T-helper 2 cell (primary cell): ENCODE data around the gene CACNA2D3.

Source experiments
- DNase-seq, 5 experiments: peaks; one replicate each; pipeline versions ENCODE4 v3.0.0 to v3.0.0-alpha.2; 2012 to 2022

The CACNA2D3 gene

GRCh38 chr3:54294214-54294613 lies 171.9 kb downstream of the CACNA2D3 start:
- DNase-seq: no peak

GRCh38 chr3:54296531-54296930 lies 174.2 kb downstream of the CACNA2D3 start:
- no peak for DNase-seq

DNA sequence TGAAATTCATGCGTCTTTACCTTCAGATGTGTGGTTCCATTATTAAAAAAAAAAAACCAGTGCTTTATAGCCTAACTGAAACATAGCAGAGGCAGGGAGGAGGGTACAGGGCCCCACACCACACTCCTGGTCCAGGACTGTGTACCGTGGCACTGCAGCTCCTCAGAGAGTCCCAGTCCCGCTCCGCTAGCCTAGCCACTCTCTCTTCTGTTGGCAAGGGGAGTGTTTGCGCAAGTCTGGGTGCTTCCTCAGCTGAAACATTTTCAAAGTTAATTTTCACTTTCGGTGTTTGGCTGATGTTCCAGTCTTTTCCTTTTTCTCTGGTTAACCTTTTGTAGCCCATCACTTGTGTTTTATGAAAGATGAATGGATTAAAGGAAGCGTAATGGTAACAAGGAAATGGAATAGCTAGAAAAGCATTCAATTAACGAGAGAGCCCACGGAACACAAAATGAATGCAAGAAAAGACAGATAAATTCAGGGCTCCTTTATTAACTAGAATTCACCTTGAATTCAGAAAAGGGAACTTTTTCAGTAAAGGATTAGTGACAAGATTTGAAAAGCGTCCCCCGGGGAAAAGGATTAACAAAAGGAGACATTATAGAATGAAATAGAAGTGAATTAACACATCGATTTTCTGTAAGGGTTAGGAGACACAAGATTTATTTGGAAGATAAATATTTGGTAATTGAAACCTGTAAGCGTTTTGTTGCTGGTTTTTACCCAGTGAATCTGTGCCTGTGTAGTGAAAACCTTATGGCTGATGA lies 177.0 kb downstream of the CACNA2D3 start:
- no peak for DNase-seq

GRCh38 chr3:54303517-54304375 lies 181.4 kb downstream of the CACNA2D3 start:
- DNase-seq: no peak

GRCh38 chr3:54304877-54305276 lies 182.5 kb downstream of the CACNA2D3 start:
- DNase-seq: no peak

- no peak for DNase-seq
Observed at GRCh38 chr3:54305409-54306099, 183.2 kb downstream of the CACNA2D3 start.

DNA sequence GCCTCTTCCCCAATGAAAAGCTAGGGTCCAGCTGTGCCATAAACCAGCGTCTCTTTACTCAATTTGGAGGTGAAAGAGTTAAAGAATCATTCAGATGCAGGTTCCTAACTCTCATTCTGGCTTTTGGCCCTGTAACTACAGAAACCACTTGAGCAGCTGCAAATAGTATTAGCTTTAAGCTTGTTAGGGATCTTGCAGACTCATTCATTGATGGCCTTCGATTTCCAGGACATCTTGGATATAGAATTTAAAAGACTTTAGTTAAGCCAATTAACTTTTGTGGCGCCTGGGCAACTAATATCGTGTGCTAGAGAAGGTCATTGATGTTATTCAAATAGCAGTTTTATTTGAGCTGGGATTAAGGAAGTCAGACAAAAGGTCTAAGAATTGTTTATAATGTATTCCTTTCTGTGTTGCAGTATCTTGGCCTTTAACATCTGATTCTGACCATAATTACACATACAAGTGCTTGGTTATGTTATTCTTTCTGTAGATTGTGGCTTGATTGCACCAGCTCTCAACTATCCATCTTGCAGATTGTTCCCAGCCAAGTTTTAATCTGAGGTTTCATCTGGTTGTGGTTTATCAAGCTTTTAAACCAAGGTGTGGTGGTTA lies 185.3 kb downstream of the CACNA2D3 start:
- DNase-seq: no peak

GRCh38 chr3:54309601-54310000 lies 187.2 kb downstream of the CACNA2D3 start:
- DNase-seq: no peak

DNA sequence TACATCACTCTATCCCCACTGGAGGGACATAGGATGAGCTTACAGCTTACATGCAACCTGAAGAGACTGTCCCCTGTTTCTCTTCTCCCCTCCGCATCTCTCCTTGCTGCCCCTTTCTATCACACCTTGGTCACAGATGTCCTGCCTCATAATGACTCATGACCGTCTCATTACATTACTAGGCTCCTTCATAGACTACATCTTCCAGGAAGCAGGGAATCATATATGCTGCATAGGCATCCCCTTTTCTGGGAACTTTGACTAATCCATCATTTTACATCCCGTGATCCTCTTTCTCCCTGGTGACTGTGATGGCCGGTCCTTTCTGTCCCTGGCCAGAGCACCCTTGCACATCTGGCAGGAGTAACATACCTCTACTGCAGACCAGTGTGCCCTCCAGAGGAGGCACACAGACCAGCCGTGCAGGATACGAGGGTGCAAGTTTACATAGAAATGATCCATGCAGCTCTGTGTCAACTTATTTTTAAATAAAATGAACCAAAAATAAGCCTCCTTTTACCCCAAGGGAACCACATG lies 188.9 kb downstream of the CACNA2D3 start:
- DNase-seq: no peak

DNA sequence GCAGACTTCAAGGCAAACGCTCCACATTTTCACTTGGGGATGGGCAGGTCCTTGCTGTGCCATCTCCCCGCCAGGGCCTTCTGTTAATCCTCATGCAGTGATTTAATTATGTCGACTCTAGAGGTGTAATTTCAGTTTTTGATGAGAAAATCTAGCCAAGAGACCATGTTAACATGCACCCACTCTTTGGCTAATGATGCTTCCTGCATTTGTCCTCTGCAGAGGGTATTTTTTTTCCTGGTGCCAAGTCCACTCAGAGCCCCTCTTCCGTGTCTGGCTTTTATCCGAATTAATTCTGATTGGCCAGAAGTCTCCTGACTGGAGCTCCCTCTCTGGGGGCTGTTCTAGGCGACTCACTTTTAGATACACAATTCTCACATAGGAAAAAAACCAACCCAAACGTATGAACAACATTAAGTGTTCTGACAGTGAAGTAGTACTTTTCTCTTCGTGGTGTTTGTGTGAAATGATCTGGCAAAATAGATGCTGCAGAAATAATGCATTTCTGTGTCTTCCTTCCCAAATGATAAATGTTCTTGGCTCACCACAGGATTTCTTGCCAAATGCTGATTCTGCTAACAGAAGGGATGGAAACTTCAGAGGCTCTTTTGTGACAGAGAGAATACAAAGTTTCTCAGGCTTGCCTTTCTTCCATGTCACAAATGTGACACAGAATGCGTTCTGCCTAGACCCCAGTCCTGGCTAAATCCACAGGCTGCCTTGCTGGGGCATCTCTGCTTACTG lies 190.0 kb downstream of the CACNA2D3 start:
- DNase-seq: no peak

- DNase-seq: no peak
Observed at GRCh38 chr3:54313418-54313817, 191.1 kb downstream of the CACNA2D3 start.

- DNase-seq: no peak
Observed at GRCh38 chr3:54321520-54321919, 199.2 kb downstream of the CACNA2D3 start.

- no peak for DNase-seq
Observed at GRCh38 chr3:54322354-54322753, 200.0 kb downstream of the CACNA2D3 start.

- DNase-seq: no peak
Observed at GRCh38 chr3:54324103-54324502, 201.8 kb downstream of the CACNA2D3 start.

DNA sequence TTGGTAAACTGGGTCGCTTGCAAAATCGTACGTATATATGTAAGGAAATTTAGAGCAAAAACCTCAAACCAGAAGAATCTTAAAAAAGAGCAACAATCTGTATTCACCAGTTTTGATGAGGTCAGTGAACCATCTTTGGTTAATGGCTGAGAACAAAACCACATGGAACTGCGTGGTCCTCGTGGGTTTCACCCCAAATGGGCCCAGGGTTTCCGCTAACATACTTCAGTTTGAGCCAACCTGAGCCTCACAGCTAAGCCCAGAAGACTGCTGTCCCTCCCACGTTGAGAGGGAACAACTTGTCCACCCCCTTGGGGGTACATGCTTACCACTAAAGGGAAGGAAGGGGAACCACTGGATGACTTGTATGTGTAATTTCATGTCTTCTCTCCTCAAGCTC lies 204.6 kb downstream of the CACNA2D3 start:
- no peak for DNase-seq

- DNase-seq: no peak
Observed at GRCh38 chr3:54331341-54331740, 209.0 kb downstream of the CACNA2D3 start.

GRCh38 chr3:54337846-54338245 lies 215.5 kb downstream of the CACNA2D3 start:
- no peak for DNase-seq

- no peak for DNase-seq
Observed at GRCh38 chr3:54339608-54340007, 217.3 kb downstream of the CACNA2D3 start.

DNA sequence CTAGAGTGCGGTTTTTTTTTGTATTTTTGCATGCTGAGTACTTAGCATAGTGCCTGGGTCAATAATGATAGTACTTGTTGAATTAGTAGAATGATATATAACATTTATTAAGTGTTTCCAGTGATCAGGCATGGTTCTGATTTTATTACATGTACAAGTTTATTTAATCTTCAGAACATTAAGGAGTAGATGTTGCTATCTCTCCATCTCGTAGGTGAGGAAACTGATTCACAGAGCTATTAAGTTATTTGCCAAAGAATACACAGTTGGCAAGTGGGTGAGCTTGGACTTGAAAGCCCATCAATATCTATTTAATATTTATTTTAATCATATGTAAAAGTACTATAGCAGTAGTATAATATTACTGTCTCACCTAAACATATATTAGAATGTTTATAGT lies 219.5 kb downstream of the CACNA2D3 start:
- no peak for DNase-seq

DNA sequence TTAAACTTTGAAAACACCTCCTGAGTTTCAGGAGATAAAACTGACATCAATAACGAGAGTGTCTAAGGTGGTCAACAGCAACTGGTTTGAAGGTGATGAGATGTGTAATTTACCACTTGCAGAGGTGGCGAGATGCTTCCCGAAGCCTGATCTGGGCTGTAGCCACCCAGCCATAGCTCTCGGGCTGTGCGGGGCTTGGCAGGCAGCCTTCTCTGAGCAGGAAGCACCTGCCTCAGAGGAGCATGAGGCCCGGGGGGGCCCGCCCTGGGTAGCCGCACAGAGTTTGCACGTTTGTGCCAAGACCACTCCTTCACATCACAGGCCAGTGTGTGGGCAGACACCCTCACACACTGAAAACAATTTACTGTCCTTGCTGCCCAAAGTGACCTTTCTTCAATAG lies 220.3 kb downstream of the CACNA2D3 start:
- DNase-seq: no peak

DNA sequence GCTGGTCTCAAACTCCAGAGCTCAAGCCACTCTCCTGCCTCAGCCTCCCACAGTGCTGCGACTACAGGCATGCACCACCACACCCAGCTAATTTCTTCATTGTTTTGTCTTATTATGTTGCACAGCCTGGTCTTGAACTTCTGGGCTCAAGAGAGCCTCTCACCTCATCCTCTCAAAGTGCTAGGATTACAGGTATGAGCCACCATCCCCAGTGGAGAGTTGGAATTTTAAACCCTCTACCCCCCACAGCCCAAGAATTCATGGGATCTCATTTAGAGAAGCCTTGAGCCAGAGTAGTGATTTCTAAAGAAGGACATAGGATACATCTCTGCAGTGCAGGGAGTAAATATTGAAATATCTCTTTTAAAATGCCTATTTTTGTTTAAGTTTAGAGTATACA lies 221.1 kb downstream of the CACNA2D3 start:
- no peak for DNase-seq
